Measurements from ENCODE around the gene ATP6V1D. TPM values are rescaled to one million over a fixed set of nuclear protein-coding genes. Genes with fewer than 3 reads are reported as not detected.
"Not testable (repeated sequence)": the region's sequence is repeated elsewhere in the genome, so short reads cannot be mapped to it uniquely, and the experiment has no call there.

Gene ATP6V1D
- 68.2 TPM for polyA plus RNA-seq (ENCODE audit: insufficient read length)

DNA sequence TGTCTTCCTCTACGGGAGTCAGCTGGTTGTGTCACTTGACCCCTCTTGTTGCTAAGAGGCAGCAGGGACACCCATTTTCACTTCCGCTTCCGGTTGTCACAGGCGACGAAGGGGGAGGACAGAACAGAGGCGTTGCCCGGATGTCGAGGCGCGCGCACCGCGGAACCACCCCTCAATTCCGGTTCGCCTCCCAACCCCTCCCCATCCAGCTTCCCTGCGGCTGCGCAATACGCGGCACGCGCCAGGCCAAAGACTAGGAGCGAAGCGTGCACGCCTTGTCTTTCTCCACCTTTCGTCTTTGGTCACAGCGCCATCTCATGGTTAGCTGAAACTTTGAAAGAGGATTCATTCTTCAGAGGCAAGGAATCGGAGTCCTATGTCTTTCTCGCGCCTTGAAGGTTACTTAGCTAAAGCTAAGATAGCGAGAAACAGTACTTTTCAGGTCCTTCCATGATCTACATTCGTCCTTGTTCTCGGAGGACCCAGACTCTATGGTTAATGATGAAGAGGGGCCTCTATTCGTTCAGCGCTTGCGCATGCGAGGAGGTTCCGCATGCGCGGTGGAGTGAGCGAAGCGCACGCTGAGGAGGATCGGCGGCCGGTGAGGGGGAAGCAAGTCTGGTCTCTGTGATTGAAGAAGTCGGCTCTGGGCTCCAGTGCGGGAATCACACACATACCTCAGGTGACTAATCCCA, at the start of gene ATP6V1D, which contains the start of gene EIF2S1:
ATP6V1D (minus strand) TSS at position 30 of the 695 bp plus-strand sequence. CDS start 106 bp downstream, outside the sequence.
EIF2S1 (plus strand) TSS at position 554 of the 695 bp plus-strand sequence. CDS start 4,440 bp downstream, outside the sequence.
- peak; percentile 100 for DNase-seq

DNA sequence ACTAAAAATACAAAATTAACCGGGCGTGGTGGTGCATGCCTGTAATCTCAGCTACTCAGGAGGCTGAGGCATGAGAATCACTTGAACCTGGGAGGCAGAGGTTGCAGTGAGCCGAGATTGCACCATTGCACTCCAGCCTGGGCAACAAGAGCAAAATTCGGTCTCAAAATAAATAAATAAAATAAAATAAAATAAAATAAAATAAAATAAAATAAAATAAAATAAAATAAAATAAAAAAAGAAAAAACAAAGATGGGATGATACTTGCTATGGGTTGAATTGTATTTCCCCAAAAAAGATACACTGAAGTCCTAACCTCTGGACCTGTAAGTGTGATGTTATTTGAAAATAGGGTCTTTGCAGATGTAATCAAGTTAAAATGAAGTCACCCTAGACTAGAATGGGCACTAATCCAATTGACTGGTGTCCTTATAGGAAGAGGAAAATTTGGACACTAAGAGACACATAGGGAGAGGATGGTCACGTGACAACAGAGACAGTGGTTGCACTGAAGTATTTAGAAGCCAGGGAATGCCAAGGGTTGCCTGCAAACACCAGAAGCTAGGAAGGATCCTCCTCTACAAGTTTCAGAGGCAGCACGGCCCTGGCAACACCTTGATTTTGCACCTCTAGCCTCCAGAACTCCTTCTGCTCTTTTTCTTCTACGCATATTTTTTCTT, 48.7 kb upstream of the ATP6V1D start:
- not testable (repeated sequence) for DNase-seq

DNA sequence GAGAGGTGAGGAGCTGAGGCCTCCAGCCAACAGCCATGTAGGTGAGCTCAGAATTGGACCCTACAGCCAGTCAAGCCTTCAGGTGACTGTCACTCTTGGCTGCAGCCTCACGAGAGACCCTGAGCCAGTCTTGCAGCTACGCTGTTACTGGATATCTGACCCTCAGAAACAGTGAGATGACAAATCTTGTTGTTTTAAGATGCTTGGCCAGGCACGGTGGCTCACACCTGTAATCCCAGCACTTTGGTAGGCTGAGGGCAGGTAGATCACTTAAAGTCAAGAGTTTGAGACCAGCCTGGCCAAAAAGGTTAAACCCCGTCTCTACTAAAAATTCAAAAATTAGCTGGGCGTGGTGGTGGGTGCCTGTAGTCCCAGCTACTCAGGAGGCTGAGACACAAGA, 46.2 kb upstream of the ATP6V1D start:
- no peak for DNase-seq

DNA sequence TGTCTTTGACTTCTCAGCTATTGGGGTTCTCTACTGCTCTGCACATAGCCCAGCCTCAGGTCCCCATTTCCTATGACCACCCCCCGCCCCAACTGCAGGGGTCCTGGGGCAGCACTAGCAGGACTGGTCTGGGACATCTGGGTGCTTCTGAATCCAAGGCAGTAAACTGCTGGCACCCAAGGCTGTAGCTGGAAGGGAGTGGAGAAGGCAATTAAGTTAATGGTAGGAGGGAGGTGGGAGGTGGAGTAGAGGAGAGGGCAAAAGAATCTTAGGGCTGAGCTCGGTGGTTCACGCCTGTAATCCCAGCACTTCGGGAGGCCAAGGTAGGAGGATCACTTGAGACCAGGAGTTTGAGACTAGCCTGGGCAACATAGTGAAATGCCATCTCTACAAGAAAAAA, 40.8 kb upstream of the ATP6V1D start:
- no peak for DNase-seq

DNA sequence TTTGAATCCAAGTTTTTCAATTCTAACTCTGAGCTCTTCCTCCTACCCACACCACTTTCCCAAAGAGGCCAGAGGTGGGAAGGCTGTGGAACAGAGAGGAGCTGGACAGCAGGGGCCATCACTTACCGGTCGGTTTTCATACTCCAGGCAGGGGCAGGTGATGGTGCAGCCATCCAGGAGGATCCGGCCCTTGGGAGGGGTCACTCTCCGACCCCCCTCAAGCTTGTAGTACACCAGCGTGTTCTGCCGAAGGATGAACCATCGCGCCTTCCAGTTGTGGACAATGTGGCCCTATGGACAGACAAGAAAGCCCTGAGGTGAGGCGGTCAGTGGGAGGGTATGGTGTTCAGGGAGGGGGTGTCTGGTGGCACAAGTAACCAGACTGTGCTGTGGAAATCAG, 37.9 kb upstream of the ATP6V1D start:
- DNase-seq: no peak

DNA sequence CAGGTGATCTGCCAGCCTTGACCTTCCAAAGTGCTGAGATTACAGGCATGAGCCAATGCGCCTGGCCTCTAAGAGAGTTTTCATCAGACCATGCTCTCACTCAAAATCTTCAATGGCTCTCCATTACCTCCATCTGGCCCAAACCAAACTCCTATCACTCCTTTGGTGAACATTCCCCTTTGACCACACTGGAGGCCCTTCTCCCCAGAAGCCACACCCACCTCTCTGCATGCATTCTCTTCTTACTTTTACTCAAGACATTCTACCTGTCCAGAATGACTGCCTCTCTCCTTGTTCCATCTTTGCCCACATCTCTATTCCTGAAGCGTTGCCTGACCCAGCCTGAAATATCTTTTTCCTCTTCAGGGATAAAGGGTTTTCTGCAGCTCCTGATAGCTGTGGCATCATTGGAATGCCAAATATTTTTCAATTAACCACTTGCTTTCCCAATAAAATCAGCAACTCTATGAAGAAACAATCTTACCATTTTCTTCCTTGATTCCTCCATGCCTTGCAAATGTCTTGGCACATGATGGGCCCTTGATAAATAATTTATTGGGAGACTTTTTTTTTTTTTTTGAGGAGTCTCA, 36.9 kb upstream of the ATP6V1D start:
- DNase-seq: no peak

DNA sequence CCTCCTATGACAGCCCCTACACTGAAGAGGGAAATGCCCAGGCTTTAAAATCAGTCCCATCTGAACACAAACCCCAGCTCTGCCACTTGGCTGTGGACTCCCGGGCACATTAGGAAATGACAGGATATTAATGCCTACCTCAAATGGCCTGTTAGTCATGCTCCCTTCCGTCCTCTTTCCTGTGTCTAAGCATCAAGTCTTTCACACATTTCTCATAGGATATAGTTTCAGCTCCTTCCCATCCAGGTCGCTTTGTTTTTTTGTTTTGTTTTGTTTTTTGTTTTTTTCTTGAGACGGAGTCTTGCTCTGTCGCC, 36.2 kb upstream of the ATP6V1D start:
- no peak for DNase-seq

DNA sequence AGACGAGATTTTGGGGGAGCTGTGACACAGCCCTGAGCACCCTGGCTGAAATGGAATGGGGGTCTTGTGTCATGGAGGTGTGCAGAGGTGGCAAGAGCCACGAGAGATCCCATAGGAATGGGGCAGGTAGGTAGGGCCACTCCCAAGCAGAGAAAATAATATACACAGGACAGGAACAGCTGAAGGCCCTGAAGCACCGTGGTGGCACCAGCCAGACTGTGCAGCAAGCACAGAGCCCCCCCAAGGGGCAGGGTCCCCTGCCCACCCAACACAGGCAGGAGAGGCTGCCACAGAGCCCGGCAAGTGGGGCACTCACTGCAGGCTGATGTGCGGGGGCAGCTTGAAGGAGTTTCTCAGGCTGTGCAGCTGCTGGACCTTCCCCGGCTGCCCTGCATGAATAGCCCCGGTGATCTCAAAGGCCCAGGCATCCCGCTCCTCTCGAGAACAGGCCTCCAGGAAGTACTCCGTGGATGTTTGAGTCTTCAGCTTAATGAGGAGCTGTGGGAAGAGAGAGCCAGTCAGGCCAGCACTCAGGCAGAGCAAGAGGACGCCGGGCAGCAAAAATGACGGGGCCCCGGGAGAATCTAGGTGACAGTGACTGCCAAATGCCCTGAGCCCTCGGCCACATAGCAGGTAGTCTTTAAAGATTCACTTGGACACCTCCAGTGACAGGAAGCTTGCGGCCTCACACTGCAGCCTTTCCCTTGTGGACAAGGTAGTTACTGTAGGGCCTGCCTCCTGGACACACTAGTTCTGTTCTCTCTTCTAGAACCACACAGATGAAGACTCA, 35.7 kb upstream of the ATP6V1D start:
- DNase-seq: no peak

DNA sequence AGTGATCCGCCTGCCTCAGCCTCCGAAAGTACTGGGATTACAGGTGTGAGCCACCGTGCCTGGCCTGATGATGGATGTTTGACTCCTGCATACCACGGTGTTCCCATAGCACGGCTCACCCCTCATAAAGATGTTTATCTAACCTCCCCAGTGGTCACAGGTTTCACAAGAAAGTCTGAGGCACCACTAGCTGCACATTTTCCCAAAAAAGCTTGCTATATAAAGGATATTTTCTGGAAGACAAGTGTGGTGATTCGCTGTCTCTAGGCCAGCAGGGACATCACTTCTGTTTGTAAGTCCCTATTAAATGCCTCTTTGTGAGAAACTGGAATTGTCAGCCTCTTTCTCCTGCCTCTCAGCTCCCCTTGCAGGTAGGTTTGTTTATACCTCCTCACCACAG, 34.1 kb upstream of the ATP6V1D start:
- no peak for DNase-seq

DNA sequence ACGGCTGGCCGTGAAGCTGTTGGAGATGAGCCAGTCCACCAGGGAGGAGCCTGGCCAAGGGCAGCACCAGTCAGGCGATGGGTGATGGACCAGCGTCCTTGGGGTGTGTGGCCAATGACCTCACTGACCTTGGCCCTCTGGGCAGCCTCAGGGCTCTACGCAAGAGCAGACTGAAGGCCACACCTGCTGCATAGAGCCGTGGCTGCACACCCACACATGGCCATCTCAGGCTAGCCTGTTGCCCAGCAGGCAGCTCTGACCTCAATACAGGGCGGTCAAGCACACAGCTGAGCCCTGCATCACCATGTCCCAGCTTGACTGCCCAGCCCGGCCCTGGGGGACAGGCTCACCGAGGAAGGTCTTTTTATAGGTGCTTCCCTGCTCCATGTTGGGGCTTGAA, 33.2 kb upstream of the ATP6V1D start:
- DNase-seq: no peak

DNA sequence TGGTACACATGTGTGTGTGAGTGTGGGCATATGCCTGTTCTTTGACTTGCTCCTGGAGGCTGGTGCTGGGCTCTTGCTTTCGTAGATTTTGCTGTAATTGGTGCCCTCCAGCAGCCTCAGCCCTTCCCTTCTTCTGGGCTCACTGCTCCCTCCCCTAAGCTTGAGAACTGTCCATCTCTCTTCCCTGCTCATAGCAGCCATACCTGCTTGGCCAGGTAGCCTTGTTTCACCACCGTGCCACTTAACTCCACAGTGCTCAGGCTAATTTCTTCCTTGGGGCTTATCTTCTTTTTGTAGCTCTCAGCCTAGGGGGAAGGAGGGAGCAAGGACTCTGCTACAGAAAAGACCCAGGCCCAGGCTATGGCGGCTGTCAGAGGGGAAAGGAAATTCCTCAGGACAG, 32.5 kb upstream of the ATP6V1D start:
- DNase-seq: no peak

DNA sequence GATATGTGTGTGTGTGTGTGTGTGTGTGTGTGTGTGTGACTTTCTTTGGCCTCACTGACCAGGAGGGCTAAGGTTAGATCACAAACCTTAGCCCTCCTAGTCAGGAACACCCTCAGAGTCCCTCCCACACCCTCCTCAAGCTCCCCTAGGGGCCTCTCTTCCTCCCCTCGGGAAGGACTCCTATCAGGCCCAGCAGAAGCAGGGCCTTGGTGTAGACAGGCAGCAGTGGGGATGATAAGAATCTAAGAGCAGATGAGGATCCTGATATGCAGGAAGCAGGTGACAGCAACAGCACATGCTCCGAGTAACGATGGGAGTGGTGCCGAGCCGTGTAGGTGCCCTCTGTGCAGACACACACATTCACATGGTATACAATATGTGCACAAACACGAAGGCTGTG, 31.7 kb upstream of the ATP6V1D start:
- no peak for DNase-seq

DNA sequence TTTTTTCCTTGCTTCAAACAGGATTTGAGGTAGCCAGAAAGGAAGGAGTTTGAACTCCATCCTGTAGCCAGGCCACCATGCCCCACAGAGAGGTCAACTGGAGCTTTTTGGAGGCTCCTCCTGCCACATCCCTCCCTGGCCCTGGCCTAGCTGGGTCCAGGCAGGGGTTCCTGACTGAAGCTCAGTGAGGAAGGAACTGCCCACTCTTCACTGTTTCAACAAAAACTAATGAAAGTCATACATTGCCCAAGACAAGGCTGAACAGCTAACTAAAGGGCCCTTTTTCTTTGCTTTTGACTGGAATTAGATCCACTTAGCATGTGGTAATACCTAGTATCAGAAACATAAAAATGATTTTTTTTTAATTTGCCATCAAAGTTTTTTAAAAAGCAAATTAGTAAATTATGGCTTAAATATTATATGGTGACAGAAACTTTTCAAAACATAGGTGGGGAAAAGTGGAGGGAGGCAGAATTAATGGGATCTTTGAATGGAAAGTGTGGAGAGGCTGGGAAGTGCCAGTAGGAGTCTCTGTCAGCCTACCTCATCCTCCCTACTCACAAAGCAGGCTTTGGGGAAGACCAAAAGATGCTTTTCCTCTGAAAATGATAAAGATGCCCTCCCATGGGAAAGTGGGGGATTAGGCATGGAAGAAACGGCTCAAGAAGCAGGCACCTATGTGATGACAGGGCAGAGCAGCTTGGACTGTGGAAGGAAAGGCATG, 30.4 kb upstream of the ATP6V1D start:
- no peak for DNase-seq

DNA sequence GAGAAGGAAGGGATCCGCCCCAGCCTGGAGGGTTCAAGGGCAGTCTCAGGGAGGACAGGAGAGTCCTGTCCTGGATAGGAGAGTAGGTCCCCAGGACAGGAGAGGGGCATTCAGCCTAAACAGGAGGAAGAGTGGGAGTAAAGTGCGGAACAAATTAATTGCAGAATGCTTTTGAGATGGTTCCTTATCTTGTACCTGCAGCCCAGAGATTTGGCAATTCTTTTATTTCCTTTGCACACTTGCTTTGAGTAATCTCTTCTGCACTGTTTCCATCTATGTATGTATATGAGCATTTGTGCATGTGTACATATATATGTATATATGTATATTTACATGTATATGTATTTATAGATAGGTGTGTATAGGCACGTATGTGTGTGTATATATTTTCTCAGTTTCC, 29.7 kb upstream of the ATP6V1D start:
- no peak for DNase-seq

DNA sequence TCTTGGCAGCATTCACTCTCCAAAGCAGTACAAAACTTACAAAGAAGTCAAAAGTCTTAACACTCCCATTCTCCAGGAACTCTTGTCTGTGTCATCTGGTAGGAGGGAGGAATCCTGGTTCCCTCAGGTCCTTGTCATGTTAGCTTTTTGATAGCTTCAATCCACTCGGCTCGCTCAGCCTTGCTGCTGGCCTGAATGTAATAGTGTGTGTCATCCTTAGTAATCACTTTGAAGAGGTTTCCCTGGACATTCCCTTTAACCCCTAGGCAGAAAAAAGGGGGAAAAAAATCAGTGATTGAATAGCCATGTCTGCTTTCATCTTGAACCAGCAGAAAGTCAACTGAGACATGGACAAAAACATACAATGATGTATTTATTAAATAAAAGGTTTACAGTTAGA, 27.6 kb upstream of the ATP6V1D start:
- DNase-seq: no peak

DNA sequence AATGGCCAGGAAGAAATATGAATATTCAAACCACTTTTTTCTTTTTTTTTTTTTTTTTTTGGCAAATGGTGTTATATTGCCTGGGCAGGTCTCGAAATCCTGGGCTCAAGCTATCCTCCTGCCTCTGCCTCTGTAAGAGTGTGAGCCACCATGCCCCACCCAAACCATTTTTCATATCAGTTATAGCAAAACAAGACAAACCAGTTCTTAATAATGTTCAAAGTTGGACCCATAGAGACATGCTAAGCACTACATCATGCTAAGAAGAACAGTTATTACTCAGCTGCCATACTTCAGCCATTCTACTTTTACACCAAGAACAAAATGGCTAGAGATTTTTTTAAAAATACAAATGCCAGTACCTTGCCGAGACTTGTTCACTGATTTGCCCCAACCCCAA, 26.0 kb upstream of the ATP6V1D start:
- DNase-seq: no peak

DNA sequence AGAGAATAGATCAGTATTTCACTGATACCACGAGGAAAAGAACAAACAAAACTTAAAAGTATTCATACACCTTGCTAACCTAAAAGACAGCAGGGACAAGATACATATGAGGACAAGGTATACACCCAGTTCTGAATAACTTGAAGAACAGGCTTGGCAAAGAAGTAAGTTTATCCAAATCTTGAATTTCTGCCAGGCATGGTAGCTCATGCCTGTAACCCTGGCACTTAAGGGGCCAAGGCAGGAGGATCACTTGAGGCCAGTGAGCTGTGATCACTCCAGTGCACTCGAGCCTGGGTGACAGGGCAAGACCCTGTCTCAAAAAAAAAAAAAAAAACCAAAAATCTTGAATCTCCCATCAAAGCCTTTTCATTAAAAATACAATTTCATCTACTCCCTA, 25.5 kb upstream of the ATP6V1D start:
- no peak for DNase-seq

DNA sequence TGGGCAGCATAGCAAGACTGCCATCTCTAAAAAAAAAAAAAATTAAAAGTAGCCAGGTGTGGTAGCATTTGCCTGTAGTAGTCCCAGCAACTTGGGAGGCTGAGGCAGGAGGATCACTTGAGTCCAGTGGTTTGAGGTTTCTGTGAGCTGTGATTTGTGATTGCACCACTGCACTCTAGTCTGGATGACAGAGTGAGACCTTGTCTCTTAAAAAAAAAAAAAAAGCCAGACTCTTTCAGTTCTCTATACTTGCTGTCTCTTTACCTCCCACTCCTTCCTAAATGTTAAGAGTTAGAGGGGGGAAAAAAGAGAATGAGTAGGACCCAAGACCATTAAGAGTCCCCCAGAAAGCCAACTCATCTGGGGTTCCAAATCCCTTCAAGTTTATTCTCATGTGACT, 18.3 kb upstream of the ATP6V1D start:
- DNase-seq: no peak

DNA sequence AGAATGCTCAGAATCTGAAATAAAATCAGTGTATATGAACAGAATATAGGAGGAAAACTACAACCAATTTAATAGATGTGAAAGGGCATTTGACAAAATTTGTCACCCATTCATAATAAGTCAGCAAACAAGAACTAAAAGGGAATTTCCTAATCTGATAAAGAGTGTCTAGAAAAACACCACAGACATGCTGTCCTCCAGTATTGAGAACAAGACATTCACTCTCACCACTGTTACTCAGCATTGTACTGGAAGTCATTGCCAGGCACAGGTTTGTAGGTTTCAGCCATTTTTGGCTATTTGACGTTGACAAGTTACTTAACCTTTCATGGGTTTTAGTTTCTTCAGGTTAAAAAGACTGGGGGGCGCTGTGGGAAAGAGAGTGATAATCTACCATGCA, 13.7 kb upstream of the ATP6V1D start:
- no peak for DNase-seq

DNA sequence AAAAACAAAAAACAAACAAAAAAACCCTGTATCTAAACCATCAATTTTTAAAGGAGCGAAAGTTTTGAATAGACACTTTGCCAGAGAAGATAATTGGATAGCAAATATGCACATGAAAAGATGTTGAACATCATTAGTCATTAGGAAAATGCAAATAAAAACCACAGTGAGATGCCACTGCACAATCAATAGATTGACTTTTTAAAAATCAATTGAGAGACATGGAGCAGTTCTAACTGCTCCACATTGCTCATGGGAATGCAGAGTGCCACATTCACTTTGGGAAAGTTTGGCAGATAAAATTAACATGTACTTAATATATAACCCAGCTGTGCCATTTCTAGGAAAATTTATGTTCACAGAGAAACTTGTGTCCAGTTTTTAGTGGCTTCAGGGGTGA, 13.2 kb upstream of the ATP6V1D start:
- DNase-seq: no peak

DNA sequence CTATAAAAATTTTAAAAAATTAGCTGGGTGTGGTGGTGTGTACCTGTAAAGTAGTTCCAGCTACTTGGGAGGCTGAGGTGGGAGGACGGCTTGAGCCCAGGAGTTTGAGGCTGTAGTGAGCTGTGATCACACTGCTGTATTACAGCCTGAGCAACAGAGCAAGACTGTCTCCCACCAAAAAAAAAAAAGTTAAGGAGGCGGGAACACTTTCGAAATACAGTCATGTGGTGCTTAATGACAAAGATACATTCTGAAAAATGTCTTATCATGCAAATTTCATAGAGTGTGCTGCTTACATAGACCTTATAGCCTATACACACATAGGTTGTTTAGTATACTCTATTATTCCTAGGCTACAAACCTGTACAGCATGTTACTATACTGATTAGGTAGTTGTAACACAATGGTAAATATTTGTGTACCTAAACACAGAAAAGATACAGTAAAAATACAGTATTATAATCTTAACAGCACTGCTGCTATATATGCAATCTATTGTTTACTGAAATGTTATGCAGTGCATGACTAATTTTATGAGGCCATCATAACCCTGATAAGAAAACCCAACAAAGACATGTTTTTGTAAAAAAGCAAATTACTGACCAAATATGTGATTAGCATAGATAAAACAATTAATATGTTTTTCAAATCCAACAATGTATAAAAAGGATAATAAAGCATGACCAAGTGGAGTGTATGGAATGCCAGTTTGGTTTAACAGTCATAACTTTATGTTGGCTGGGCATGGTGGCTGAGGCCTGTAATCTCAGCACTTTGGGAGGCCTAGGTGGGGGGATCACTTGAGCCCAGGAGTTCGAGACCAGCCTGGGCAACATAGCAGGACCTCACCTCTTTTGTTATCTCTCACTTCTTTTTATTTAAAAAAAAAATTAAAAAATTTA, 11.9 kb upstream of the ATP6V1D start:
- DNase-seq: no peak

DNA sequence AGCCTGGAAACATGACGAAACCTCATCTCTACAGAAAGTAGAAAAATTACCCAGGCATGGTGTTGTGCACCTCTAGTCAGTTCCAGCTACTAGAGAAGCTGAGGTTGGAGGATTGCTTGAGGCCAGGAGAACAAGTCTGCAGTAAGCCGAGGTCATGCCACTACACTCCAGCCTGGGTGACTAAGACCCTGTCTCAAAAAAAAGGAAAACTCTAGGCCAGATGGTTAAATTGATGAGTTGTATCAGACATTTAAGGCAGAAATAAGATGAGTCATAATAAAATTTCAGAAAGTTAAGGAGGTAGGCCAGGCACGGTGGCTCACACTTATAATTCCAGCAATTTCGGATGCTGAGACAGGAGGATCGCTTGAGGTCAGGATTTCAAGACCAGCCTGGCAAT, 11.2 kb upstream of the ATP6V1D start:
- DNase-seq: no peak

All from hindlimb muscle (tissue), 1 donor.